A549 (cell line): Measurements from ENCODE around the gene GMCL2. TPM values are rescaled to one million over a fixed set of nuclear protein-coding genes. Genes with fewer than 3 reads are reported as not detected.

ENCODE experiments used
- ATAC-seq, 2 experiments: fragments of 200-7000 bp in 1 of 2; fragments of >200 bp in 1 of 2; cut with Nextera tagmentation in 1 of 2; cut with Tn5 transposase in 1 of 2; 3 replicates each; pipeline versions ENCODE4 v1.8.0 to v1.9.1; 2018 to 2020; ENCODE audit warnings: mild to moderate bottlenecking in 1 of 2, moderate library complexity in 1 of 2
- CTCF ChIA-PET: fragments of 300-600 bp; sonication (Branson Sonifier 250); formaldehyde crosslinking; extraction: SDS; loops from one replicate; lab custom pipeline; 2021; ENCODE audit warnings: antibody characterized with exemption, inconsistent platforms; lab: Yijun Ruan, JAX
- POLR2A ChIA-PET: fragments of 350-600 bp; formaldehyde crosslinking; extraction: SDS; loops from one replicate; lab custom pipeline; 2021; ENCODE audit warnings: antibody characterized with exemption, inconsistent platforms; lab: Yijun Ruan, JAX
- DNase-seq, 2 experiments: peaks; one replicate each; pipeline versions ENCODE4 v3.0.0 to v3.0.0-alpha.2; 2011 to 2016; ENCODE audit warnings: low read depth in 1 of 2, low spot score in 1 of 2
- FAIRE-seq: peaks from 2 replicates; lab custom pipeline; 2011; peaks lifted over from hg19 to GRCh38; lab: Jason Lieb, UNC
- H3K27ac ChIP-seq, 2 experiments: fragments of >200 bp; sonication (Bioruptor Twin); formaldehyde crosslinking; 3 replicates each; pipeline ENCODE4 v1.5.1; 2016 to 2017
- H3K4me1 ChIP-seq: fragments of >200 bp; sonication (Bioruptor Twin); formaldehyde crosslinking; 3 replicates; pipeline ENCODE4 v1.6.1; 2016
- H3K4me2 ChIP-seq: fragments of >200 bp; sonication (Bioruptor Twin); formaldehyde crosslinking; 3 replicates; pipeline ENCODE4 v1.6.1; 2016
- H3K4me3 ChIP-seq: fragments of >200 bp; sonication (Bioruptor Twin); formaldehyde crosslinking; 3 replicates; pipeline ENCODE4 v1.5.1; 2016
- H3K9me3 ChIP-seq: fragments of >200 bp; sonication (Bioruptor Twin); formaldehyde crosslinking; 3 replicates; pipeline ENCODE4 v1.6.1; 2016
- CBX8 ChIP-seq: fragments of 200-600 bp; sonication (generic); IDR thresholded peaks from 2 replicates; pipeline ENCODE4 v1.6.1; 2016
- GATA3 ChIP-seq: IDR thresholded peaks from 2 replicates; pipeline ENCODE4 v1.6.1; 2012; ENCODE audit warnings: borderline replicate concordance
- HDAC2 ChIP-seq: fragments of 200-600 bp; sonication (generic); IDR thresholded peaks from 2 replicates; pipeline ENCODE4 v1.6.1; 2016
- KDM1A ChIP-seq: fragments of 200-600 bp; sonication (generic); IDR thresholded peaks from 2 replicates; pipeline ENCODE4 v1.6.1; 2016; ENCODE audit warnings: low read depth, mild to moderate bottlenecking
- KDM5A ChIP-seq: fragments of 200-600 bp; sonication (generic); IDR thresholded peaks from 2 replicates; pipeline ENCODE4 v1.6.1; 2016; ENCODE audit warnings: antibody characterized with exemption, mild to moderate bottlenecking
- NFE2L2 ChIP-seq: fragments of 150-350 bp; conservative IDR thresholded peaks from 2 replicates; pipeline ENCODE4 v1.6.1; 2014; ENCODE audit warnings: low read length
- RFX5 ChIP-seq: fragments of 450-650 bp; IDR thresholded peaks from 2 replicates; pipeline ENCODE4 v1.7.1; 2014; ENCODE audit warnings: antibody characterized with exemption, mild to moderate bottlenecking, moderate library complexity
- TP53 ChIP-seq: fragments of 250-450 bp; sonication (Bioruptor Pico); IDR thresholded peaks from 2 replicates; pipeline ENCODE4 v1.5.0; 2021; ENCODE audit warnings: mild to moderate bottlenecking, moderate library complexity
- ZC3H11A ChIP-seq: fragments of 450-650 bp; IDR thresholded peaks from 2 replicates; pipeline ENCODE4 v1.6.1; 2014; ENCODE audit warnings: antibody characterized with exemption, mild to moderate bottlenecking
- ZNF302 ChIP-seq: fragments of 250-450 bp; sonication (Bioruptor Pico); IDR thresholded peaks from 2 replicates; pipeline ENCODE4 v1.9.0; 2021; ENCODE audit warnings: inconsistent platforms, mild to moderate bottlenecking, moderate library complexity
- WGBS: methylation state at CpG from one replicate; pipeline ENCODE4 v1.1.6; 2017; ENCODE audit errors: missing lambda C conversion rate; 5-methylcytosine and 5-hydroxymethylcytosine counted together
- polyA plus RNA-seq, 4 experiments: library from polyadenylated mRNA; depleted of rRNA in 3 of 4; stranded (reverse); fragments of >200 nt; fragmentation: RNase III in 1 of 4; extraction: RNeasy Plus Mini Kit Qiagen cat#74134 plus additional on column Dnase treatment in 1 of 4; gene quantifications; 2 replicates in 3 of 4; 3 replicates in 1 of 4; pipeline ENCODE4 v1.2.3, GENCODE V29; 2011 to 2017
- TF ChIP-seq, protein P1 (sequence below): fragments of 250-450 bp; sonication (Bioruptor Pico); IDR thresholded peaks from 2 replicates; pipeline ENCODE4 v1.5.0; 2020; ENCODE audit warnings: low read depth, mild to moderate bottlenecking, moderate library complexity
- TF ChIP-seq, protein P2 (sequence below): fragments of 200-600 bp; sonication (generic); IDR thresholded peaks from 2 replicates; pipeline ENCODE4 v1.6.1; 2016; ENCODE audit warnings: antibody characterized with exemption, mild to moderate bottlenecking, moderate library complexity
- TF ChIP-seq, protein P3 (sequence below): fragments of >200 bp; sonication (Bioruptor Twin); formaldehyde crosslinking; IDR thresholded peaks from 3 replicates; pipeline ENCODE4 v1.5.1; 2016
- TF ChIP-seq, protein P4 (sequence below): fragments of 150-350 bp; IDR thresholded peaks from 2 replicates; pipeline ENCODE4 v1.6.1; 2014; ENCODE audit warnings: low read depth, mild to moderate bottlenecking, low read length

The GMCL2 gene
- polyA plus RNA-seq, 2 of the 4 experiments (the other 2 are of a cell fraction): not detected

DNA sequence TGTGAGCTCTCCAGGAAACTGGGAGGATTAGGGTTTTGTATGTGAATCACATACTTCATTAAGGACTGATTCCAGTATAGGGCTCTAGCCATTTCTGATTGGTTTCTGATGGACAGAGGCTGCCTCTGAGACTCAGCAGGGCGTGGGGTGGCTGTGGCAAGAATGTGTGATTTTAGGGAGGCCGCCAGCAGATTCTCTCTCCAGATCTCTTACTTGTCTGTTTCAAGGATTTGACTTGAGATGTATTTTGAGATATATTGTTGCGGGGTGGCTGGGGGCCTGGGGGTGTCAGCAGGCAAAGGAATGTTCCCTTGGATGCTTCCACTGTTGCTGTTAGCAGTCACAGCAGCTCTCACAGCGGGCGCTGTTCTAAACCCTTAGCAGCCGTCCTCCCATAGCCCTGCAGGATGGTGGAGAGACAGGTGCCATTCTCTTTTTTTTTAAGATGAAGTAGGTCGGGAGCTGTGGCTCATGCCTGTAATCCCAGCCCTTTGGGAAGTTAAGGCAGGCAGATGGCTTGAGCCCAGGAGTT is 9.2 kb upstream of the GMCL2 start (continued):
- TF ChIP-seq, protein P1, sequence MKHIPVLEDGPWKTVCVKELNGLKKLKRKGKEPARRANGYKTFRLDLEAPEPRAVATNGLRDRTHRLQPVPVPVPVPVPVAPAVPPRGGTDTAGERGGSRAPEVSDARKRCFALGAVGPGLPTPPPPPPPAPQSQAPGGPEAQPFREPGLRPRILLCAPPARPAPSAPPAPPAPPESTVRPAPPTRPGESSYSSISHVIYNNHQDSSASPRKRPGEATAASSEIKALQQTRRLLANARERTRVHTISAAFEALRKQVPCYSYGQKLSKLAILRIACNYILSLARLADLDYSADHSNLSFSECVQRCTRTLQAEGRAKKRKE (CRISPR knock-in tag): no peak
- no peak for TF ChIP-seq TP53
- TF ChIP-seq, all 56 proteins: peak for 0

DNA sequence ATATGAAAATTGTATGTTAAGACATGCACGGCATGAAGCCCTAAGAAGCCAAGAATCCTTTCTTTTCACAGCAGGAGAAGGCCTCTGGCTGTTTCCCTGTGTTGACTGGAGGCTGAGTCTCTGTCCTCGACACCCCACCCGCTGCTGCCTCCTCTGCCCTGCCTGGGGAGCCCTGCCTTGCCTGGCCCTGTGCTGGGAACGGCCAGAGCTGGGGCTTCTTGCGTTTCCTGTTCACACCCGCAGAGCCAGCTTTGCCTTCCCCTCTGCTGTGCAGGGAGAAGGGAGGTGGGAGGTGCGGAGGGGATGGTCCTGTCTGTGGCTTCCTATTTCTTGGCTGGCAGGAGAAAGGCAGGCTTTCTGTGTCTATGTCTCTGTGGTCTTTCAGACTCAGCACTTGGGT is 6.9 kb upstream of the GMCL2 start:
- DNase-seq: no peak
- 36% methylated on average over 6 of the region's 7 CpGs for WGBS
- no peaks in the 10 kb centered on the region for H3K4me1 ChIP-seq
- peaks cover 12% of the 10 kb centered on the region; the same call in 2 of the 3 replicates for H3K9me3 ChIP-seq
- no peak for FAIRE-seq
- CTCF ChIA-PET: interaction anchor here (1.4 kb wide), 1 partner anchor 49 kb away, joined by 3 read pairs; no protein-coding TSS in a partner anchor
- POLR2A ChIA-PET: no interaction called here
- no peak for ATAC-seq
- H3K27ac ChIP-seq: no peak overlapping the region
- no peak overlapping the region for H3K4me2 ChIP-seq
- TF ChIP-seq NFE2L2: no peak
- TF ChIP-seq RFX5: no peak
- no peak for TF ChIP-seq KDM1A
- TF ChIP-seq CBX8: no peak
- TF ChIP-seq, protein P2, sequence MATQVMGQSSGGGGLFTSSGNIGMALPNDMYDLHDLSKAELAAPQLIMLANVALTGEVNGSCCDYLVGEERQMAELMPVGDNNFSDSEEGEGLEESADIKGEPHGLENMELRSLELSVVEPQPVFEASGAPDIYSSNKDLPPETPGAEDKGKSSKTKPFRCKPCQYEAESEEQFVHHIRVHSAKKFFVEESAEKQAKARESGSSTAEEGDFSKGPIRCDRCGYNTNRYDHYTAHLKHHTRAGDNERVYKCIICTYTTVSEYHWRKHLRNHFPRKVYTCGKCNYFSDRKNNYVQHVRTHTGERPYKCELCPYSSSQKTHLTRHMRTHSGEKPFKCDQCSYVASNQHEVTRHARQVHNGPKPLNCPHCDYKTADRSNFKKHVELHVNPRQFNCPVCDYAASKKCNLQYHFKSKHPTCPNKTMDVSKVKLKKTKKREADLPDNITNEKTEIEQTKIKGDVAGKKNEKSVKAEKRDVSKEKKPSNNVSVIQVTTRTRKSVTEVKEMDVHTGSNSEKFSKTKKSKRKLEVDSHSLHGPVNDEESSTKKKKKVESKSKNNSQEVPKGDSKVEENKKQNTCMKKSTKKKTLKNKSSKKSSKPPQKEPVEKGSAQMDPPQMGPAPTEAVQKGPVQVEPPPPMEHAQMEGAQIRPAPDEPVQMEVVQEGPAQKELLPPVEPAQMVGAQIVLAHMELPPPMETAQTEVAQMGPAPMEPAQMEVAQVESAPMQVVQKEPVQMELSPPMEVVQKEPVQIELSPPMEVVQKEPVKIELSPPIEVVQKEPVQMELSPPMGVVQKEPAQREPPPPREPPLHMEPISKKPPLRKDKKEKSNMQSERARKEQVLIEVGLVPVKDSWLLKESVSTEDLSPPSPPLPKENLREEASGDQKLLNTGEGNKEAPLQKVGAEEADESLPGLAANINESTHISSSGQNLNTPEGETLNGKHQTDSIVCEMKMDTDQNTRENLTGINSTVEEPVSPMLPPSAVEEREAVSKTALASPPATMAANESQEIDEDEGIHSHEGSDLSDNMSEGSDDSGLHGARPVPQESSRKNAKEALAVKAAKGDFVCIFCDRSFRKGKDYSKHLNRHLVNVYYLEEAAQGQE: no peak
- TF ChIP-seq HDAC2: no peak
- no peak overlapping the region for H3K4me3 ChIP-seq

DNA sequence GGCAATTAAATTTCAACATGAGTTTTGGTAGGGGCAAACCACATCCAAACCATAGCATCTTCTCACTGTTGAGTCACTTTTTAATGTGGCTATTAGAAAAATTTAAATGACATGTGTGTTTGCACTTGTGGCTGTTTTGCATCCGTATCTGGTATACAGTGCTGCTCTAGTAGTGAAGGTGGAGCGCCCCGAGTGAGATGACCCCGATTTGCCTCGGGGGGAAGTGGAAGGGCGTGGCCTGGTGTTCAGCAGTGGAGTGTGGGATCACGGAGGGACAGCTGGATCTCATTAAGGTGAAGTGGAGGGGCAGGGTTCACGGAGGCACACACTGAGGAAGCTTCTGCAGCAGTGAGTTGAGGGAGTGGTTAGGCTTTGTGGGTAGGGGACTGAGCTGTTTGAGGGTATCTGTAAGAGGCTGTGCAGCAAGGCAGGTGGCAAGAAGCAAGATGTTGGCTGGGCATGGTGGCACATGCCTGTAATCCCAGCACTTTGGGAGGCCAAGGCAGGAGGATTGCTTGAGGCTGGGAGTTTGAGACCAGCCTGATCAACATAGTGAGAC is 6.2 kb upstream of the GMCL2 start:
- FAIRE-seq (no peak), DNase-seq (no peak)
- Histone ChIP-seq H3K4me2 (no peak overlapping the region), H3K4me3 (no peak overlapping the region)
- WGBS: 33% methylated on average over 8 of the region's 8 CpGs
- CTCF ChIA-PET: interaction anchor here (1.4 kb wide), 1 partner anchor 48 kb away, joined by 3 read pairs; no protein-coding TSS in a partner anchor
- POLR2A ChIA-PET: no interaction called here
- TF ChIP-seq ZNF302 (CRISPR knock-in tag): no peak
- TF ChIP-seq, protein P3, sequence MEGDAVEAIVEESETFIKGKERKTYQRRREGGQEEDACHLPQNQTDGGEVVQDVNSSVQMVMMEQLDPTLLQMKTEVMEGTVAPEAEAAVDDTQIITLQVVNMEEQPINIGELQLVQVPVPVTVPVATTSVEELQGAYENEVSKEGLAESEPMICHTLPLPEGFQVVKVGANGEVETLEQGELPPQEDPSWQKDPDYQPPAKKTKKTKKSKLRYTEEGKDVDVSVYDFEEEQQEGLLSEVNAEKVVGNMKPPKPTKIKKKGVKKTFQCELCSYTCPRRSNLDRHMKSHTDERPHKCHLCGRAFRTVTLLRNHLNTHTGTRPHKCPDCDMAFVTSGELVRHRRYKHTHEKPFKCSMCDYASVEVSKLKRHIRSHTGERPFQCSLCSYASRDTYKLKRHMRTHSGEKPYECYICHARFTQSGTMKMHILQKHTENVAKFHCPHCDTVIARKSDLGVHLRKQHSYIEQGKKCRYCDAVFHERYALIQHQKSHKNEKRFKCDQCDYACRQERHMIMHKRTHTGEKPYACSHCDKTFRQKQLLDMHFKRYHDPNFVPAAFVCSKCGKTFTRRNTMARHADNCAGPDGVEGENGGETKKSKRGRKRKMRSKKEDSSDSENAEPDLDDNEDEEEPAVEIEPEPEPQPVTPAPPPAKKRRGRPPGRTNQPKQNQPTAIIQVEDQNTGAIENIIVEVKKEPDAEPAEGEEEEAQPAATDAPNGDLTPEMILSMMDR: no peak
- TF ChIP-seq KDM5A: no peak
- TF ChIP-seq, all 56 proteins: peak for 0
- Histone ChIP-seq H3K9me3 (peaks cover 12% of the 10 kb centered on the region; the same call in 2 of the 3 replicates), H3K27ac (no peak overlapping the region), H3K4me1 (no peaks in the 10 kb centered on the region)
- no peak for ATAC-seq

DNA sequence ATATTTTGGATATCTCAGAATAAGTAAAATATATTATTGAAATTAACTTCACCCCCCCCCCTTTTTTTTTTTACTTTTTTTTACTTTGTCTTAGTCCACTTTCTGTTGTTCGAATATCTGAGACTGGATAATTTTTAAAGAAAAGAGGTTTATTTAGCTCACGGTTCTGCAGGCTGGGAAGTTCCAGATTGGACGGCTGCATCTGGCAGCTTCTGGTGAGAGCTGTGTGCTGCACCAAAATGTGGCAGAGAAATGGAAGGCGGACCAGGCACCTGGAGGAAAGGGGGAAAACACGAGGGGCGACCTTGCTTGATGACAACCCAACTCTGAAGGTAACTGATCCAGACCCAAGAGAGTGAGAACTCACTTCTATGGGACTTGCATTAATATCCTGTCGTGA is 5.6 kb upstream of the GMCL2 start:
- no peak for TF ChIP-seq GATA3
- no peak for TF ChIP-seq TP53
- no peak for TF ChIP-seq ZC3H11A
- TF ChIP-seq, protein P4, sequence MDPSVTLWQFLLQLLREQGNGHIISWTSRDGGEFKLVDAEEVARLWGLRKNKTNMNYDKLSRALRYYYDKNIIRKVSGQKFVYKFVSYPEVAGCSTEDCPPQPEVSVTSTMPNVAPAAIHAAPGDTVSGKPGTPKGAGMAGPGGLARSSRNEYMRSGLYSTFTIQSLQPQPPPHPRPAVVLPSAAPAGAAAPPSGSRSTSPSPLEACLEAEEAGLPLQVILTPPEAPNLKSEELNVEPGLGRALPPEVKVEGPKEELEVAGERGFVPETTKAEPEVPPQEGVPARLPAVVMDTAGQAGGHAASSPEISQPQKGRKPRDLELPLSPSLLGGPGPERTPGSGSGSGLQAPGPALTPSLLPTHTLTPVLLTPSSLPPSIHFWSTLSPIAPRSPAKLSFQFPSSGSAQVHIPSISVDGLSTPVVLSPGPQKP: no peak
- TF ChIP-seq, all 56 proteins: peak for 0
- H3K9me3 ChIP-seq: peaks cover 12% of the 10 kb centered on the region; the same call in 2 of the 3 replicates
- WGBS: 44% methylated on average over 7 of the region's 7 CpGs
- H3K4me2 ChIP-seq: no peak overlapping the region
- no peaks in the 10 kb centered on the region for H3K4me1 ChIP-seq
- ChIA-PET POLR2A (interaction anchor here (0.6 kb wide), 1 partner anchor 12 kb away, joined by 3 read pairs; the partner anchor contains the start of gene HNRNPAB), CTCF (interaction anchor here (0.9 to 1.4 kb wide), 2 partner anchors 29 to 48 kb away, joined by 3 to 4 read pairs; no protein-coding TSS in a partner anchor)
- H3K4me3 ChIP-seq: no peak overlapping the region
- no peak for ATAC-seq
- FAIRE-seq: no peak
- no peak for DNase-seq
- H3K27ac ChIP-seq: no peak overlapping the region
